WTC11 (cell line): ENCODE data around the gene PIP4K2A. TPM values are rescaled to one million over a fixed set of nuclear protein-coding genes. Genes with fewer than 3 reads are reported as not detected.
A peak's percentile ranks its signal among the peaks of the same experiment; 100 is the strongest.

ENCODE experiments used
- ATAC-seq: fragments of 200-7000 bp; cut with Tn5 transposase; 2 replicates; pipeline ENCODE4 v1.10.0; 2021; ENCODE audit warnings: mild to moderate bottlenecking, moderate library complexity
- CTCF ChIA-PET: fragments of 300-600 bp; sonication (Branson Sonifier 250); formaldehyde crosslinking; loops from one replicate; lab custom pipeline; 2021; ENCODE audit warnings: antibody characterized with exemption; lab: Charles Lee
- POLR2A ChIA-PET: fragments of 350-600 bp; sonication (Branson Sonifier 250); formaldehyde crosslinking; loops from one replicate; lab custom pipeline; 2021; ENCODE audit warnings: antibody characterized with exemption; lab: Charles Lee
- DNase-seq: peaks from one replicate; pipeline ENCODE4 v3.0.0; 2021; ENCODE audit warnings: low spot score
- H3K27ac Mint-ChIP-seq: 2 replicates; pipeline ENCODE4 v1.8.0; 2021; ENCODE audit warnings: mixed read lengths
- H3K27me3 Mint-ChIP-seq: 2 replicates; pipeline ENCODE4 v1.8.0; 2021; ENCODE audit warnings: low read depth, mild to moderate bottlenecking, moderate library complexity, mixed read lengths
- H3K36me3 Mint-ChIP-seq: 2 replicates; pipeline ENCODE4 v1.8.0; 2021; ENCODE audit warnings: mixed read lengths
- H3K4me1 Mint-ChIP-seq: 2 replicates; pipeline ENCODE4 v1.8.0; 2022; ENCODE audit warnings: mixed read lengths
- H3K4me3 Mint-ChIP-seq: 2 replicates; pipeline ENCODE4 v1.8.0; 2021; ENCODE audit warnings: mild to moderate bottlenecking, moderate library complexity, mixed read lengths
- H3K9me3 Mint-ChIP-seq: 2 replicates; pipeline ENCODE4 v1.8.0; 2021; ENCODE audit warnings: mixed read lengths
- CREB1 ChIP-seq: sonication (generic); formaldehyde crosslinking; IDR thresholded peaks from 2 replicates; pipeline ENCODE4 v1.8.0; 2023; ENCODE audit warnings: mild to moderate bottlenecking, missing genetic modification reagents
- FOXK1 ChIP-seq: sonication (generic); formaldehyde crosslinking; IDR thresholded peaks from 2 replicates; pipeline ENCODE4 v1.8.0; 2022; ENCODE audit warnings: mild to moderate bottlenecking, moderate library complexity, missing genetic modification reagents
- GABPB1 ChIP-seq: sonication (generic); formaldehyde crosslinking; IDR thresholded peaks from 2 replicates; pipeline ENCODE4 v1.8.1; 2023; ENCODE audit warnings: mild to moderate bottlenecking, missing genetic modification reagents
- GRHL2 ChIP-seq: fragments of 250-450 bp; sonication (Bioruptor Pico); IDR thresholded peaks from 2 replicates; pipeline ENCODE4 v1.8.0; 2022; ENCODE audit warnings: mild to moderate bottlenecking, moderate library complexity; ENCODE audit not compliant: insufficient replicate concordance, severe bottlenecking
- JUN ChIP-seq: sonication (generic); formaldehyde crosslinking; IDR thresholded peaks from 2 replicates; pipeline ENCODE4 v1.8.0; 2023; ENCODE audit warnings: mild to moderate bottlenecking, missing genetic modification reagents
- KAT7 ChIP-seq: sonication (generic); formaldehyde crosslinking; IDR thresholded peaks from 2 replicates; pipeline ENCODE4 v1.8.1; 2023; ENCODE audit warnings: missing genetic modification reagents, mild to moderate bottlenecking, borderline replicate concordance
- OVOL2 ChIP-seq: fragments of 250-450 bp; sonication (Bioruptor Pico); IDR thresholded peaks from 2 replicates; pipeline ENCODE4 v1.9.0; 2021; ENCODE audit warnings: mild to moderate bottlenecking, borderline replicate concordance
- PRRX2 ChIP-seq: fragments of 250-450 bp; sonication (Bioruptor Pico); IDR thresholded peaks from 2 replicates; pipeline ENCODE4 v1.8.0; 2021; ENCODE audit warnings: mild to moderate bottlenecking
- SMAD3 ChIP-seq: sonication (generic); formaldehyde crosslinking; IDR thresholded peaks from 2 replicates; pipeline ENCODE4 v1.8.0; 2022; ENCODE audit warnings: missing genetic modification reagents, mild to moderate bottlenecking, borderline replicate concordance
- SMAD4 ChIP-seq: sonication (generic); formaldehyde crosslinking; IDR thresholded peaks from 2 replicates; pipeline ENCODE4 v1.8.0; 2022; ENCODE audit warnings: mild to moderate bottlenecking, missing genetic modification reagents
- ZBTB21 ChIP-seq: sonication (generic); formaldehyde crosslinking; IDR thresholded peaks from 2 replicates; pipeline ENCODE4 v1.8.1; 2023; ENCODE audit warnings: mild to moderate bottlenecking, missing genetic modification reagents, borderline replicate concordance
- ZNF138 ChIP-seq: sonication (generic); formaldehyde crosslinking; conservative IDR thresholded peaks from 2 replicates; pipeline ENCODE4 v1.8.1; 2022; ENCODE audit warnings: mild to moderate bottlenecking, moderate library complexity, missing genetic modification reagents
- ZNF317 ChIP-seq: sonication (generic); formaldehyde crosslinking; IDR thresholded peaks from 2 replicates; pipeline ENCODE4 v1.8.1; 2023; ENCODE audit warnings: low read depth, mild to moderate bottlenecking, moderate library complexity, missing genetic modification reagents, borderline replicate concordance
- ZNF423 ChIP-seq: fragments of 250-450 bp; sonication (Bioruptor Pico); IDR thresholded peaks from 2 replicates; pipeline ENCODE4 v2.1.2; 2022; ENCODE audit warnings: mild to moderate bottlenecking, moderate library complexity
- total RNA-seq: library from RNA; stranded (reverse); gene quantifications from 3 replicates; pipeline ENCODE4 v1.2.3, GENCODE V29; 2021
- TF ChIP-seq, protein P1 (sequence below): sonication (generic); formaldehyde crosslinking; IDR thresholded peaks from 2 replicates; pipeline ENCODE4 v1.8.0; 2022; ENCODE audit warnings: mild to moderate bottlenecking, missing genetic modification reagents
- TF ChIP-seq, protein P2 (sequence below): fragments of 250-450 bp; sonication (Bioruptor Pico); IDR thresholded peaks from 2 replicates; pipeline ENCODE4 v1.9.0; 2021; ENCODE audit warnings: moderate library complexity, mild to moderate bottlenecking, inconsistent platforms, borderline replicate concordance
- TF ChIP-seq, protein P3 (sequence below): sonication (generic); formaldehyde crosslinking; IDR thresholded peaks from 2 replicates; pipeline ENCODE4 v1.8.0; 2022; ENCODE audit warnings: mild to moderate bottlenecking, missing genetic modification reagents
- TF ChIP-seq, protein P4 (sequence below): sonication (generic); formaldehyde crosslinking; IDR thresholded peaks from 2 replicates; pipeline ENCODE4 v1.8.1; 2022; ENCODE audit warnings: mild to moderate bottlenecking, moderate library complexity, missing genetic modification reagents
- TF ChIP-seq, protein P5 (sequence below): fragments of 250-450 bp; sonication (Bioruptor Pico); IDR thresholded peaks from 2 replicates; pipeline ENCODE4 v1.9.0; 2021; ENCODE audit warnings: mild to moderate bottlenecking
- TF ChIP-seq, protein P6 (sequence below): sonication (generic); formaldehyde crosslinking; IDR thresholded peaks from 2 replicates; pipeline ENCODE4 v1.8.1; 2023; ENCODE audit warnings: mild to moderate bottlenecking, missing genetic modification reagents, moderate library complexity

The PIP4K2A gene
- total RNA-seq, 1 experiment from 2014 or later: 47.5 TPM

DNA sequence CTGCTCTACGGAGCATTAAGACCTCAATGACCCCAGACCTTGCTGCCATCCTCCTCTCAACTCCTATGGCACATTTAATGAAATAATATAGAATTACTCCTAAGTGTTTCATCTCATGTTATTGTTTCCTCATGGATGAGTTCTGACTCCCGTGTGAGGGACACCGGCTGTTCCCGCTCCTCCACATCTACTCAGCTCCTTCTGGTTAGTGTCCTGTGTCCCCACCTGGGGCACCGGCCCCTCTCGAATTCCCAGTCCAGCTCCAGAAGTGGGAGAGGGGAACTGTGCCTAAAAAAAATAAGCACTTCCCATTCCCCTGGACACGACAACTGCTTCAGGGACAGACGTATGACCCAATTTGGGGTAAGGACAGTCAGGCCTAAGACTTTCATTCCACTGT is 58.3 kb downstream of the PIP4K2A start:
- Mint-ChIP-seq H3K9me3 (no peaks in the 10 kb centered on the region), H3K36me3 (no peaks in the 10 kb centered on the region; the same call in 1 of the 2 replicates), H3K4me1 (peaks cover 80% of the 10 kb centered on the region), H3K4me3 (no peak overlapping the region), H3K27me3 (no peaks in the 10 kb centered on the region), H3K27ac (peak overlapping the region; percentile 81; the same call in 1 of the 2 replicates)
- CTCF ChIA-PET: no interaction called here
- POLR2A ChIA-PET: interaction anchor here (0.7 kb wide), 1 partner anchor 1862 kb away, joined by 4 read pairs; no protein-coding TSS in a partner anchor
- ATAC-seq: no peak
- DNase-seq: no peak
- TF ChIP-seq SMAD3 (no peak), CREB1 (CRISPR knock-in tag) (no peak), ZNF138 (CRISPR knock-in tag) (no peak), OVOL2 (CRISPR knock-in tag) (no peak), SMAD4 (no peak)
- TF ChIP-seq, protein P1, sequence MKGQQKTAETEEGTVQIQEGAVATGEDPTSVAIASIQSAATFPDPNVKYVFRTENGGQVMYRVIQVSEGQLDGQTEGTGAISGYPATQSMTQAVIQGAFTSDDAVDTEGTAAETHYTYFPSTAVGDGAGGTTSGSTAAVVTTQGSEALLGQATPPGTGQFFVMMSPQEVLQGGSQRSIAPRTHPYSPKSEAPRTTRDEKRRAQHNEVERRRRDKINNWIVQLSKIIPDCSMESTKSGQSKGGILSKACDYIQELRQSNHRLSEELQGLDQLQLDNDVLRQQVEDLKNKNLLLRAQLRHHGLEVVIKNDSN: no peak

DNA sequence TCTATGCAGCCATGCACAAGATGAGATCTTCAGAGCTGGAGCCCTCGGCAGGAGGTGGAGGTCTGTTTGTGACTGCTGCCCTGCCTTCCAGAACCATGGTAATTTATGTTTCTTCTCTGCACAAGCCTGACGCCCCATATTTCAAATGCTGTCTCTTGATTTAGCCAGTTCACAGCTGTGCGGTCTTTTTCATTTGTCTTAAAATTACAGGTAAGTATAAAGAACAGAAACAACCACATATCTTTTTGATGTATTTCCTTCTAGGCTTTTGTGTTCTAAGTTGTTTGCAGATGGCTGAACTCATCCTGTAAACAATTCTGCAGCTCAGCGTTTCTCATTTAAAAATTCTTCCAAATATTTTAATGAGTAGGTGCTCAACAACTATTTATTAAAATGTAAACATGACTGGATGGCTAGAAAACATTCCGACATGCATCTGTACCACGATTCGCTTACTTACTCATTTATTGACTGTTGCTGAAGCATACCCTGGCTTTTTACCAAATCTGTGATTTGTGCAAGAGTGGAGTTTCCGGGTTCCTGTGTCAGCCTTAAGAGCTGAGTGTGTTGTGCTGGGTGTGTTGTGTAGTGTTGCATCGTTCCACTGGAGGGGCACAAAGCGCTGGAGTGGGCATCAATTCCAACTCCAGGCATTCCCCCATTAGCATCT is 58.9 kb downstream of the PIP4K2A start:
- no peak for DNase-seq
- H3K36me3 Mint-ChIP-seq: no peaks in the 10 kb centered on the region; the same call in 1 of the 2 replicates
- H3K27me3 Mint-ChIP-seq: no peaks in the 10 kb centered on the region
- no peak for ATAC-seq
- ChIA-PET POLR2A (no interaction called here), CTCF (no interaction called here)
- H3K9me3 Mint-ChIP-seq: no peaks in the 10 kb centered on the region
- H3K27ac Mint-ChIP-seq: peak overlapping the region; percentile 81
- TF ChIP-seq KAT7 (no peak), GRHL2 (CRISPR knock-in tag) (no peak), PRRX2 (no peak), CREB1 (CRISPR knock-in tag) (no peak), JUN (CRISPR knock-in tag) (no peak), FOXK1 (CRISPR knock-in tag) (no peak), GABPB1 (CRISPR knock-in tag) (no peak), SMAD3 (no peak), ZNF317 (no peak), ZNF423 (CRISPR knock-in tag) (no peak), ZBTB21 (CRISPR knock-in tag) (no peak)
- TF ChIP-seq, protein P2, sequence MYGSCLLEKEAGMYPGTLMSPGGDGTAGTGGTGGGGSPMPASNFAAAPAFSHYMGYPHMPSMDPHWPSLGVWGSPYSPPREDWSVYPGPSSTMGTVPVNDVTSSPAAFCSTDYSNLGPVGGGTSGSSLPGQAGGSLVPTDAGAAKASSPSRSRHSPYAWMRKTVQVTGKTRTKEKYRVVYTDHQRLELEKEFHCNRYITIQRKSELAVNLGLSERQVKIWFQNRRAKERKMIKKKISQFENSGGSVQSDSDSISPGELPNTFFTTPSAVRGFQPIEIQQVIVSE (CRISPR knock-in tag): no peak
- TF ChIP-seq, protein P3, sequence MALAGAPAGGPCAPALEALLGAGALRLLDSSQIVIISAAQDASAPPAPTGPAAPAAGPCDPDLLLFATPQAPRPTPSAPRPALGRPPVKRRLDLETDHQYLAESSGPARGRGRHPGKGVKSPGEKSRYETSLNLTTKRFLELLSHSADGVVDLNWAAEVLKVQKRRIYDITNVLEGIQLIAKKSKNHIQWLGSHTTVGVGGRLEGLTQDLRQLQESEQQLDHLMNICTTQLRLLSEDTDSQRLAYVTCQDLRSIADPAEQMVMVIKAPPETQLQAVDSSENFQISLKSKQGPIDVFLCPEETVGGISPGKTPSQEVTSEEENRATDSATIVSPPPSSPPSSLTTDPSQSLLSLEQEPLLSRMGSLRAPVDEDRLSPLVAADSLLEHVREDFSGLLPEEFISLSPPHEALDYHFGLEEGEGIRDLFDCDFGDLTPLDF (CRISPR knock-in tag): no peak
- TF ChIP-seq, protein P4, sequence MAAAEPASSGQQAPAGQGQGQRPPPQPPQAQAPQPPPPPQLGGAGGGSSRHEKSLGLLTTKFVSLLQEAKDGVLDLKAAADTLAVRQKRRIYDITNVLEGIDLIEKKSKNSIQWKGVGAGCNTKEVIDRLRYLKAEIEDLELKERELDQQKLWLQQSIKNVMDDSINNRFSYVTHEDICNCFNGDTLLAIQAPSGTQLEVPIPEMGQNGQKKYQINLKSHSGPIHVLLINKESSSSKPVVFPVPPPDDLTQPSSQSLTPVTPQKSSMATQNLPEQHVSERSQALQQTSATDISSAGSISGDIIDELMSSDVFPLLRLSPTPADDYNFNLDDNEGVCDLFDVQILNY (CRISPR knock-in tag): no peak
- TF ChIP-seq, protein P5, sequence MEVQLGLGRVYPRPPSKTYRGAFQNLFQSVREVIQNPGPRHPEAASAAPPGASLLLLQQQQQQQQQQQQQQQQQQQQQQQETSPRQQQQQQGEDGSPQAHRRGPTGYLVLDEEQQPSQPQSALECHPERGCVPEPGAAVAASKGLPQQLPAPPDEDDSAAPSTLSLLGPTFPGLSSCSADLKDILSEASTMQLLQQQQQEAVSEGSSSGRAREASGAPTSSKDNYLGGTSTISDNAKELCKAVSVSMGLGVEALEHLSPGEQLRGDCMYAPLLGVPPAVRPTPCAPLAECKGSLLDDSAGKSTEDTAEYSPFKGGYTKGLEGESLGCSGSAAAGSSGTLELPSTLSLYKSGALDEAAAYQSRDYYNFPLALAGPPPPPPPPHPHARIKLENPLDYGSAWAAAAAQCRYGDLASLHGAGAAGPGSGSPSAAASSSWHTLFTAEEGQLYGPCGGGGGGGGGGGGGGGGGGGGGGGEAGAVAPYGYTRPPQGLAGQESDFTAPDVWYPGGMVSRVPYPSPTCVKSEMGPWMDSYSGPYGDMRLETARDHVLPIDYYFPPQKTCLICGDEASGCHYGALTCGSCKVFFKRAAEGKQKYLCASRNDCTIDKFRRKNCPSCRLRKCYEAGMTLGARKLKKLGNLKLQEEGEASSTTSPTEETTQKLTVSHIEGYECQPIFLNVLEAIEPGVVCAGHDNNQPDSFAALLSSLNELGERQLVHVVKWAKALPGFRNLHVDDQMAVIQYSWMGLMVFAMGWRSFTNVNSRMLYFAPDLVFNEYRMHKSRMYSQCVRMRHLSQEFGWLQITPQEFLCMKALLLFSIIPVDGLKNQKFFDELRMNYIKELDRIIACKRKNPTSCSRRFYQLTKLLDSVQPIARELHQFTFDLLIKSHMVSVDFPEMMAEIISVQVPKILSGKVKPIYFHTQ (CRISPR knock-in tag): no peak
- TF ChIP-seq, protein P6, sequence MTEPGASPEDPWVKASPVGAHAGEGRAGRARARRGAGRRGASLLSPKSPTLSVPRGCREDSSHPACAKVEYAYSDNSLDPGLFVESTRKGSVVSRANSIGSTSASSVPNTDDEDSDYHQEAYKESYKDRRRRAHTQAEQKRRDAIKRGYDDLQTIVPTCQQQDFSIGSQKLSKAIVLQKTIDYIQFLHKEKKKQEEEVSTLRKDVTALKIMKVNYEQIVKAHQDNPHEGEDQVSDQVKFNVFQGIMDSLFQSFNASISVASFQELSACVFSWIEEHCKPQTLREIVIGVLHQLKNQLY (CRISPR knock-in tag): no peak
- no peak overlapping the region for H3K4me3 Mint-ChIP-seq
- peaks cover 75% of the 10 kb centered on the region for H3K4me1 Mint-ChIP-seq
